GM12878 (cell line): ENCODE measurements around the gene DHX16. TPM values are rescaled to one million over a fixed set of nuclear protein-coding genes. Genes with fewer than 3 reads are reported as not detected.

Experiments used
- ASH2L ChIP-seq: fragments of 300-600, 200-600 bp; sonication (generic); IDR thresholded peaks from 2 replicates; pipeline ENCODE4 v1.6.1; 2017; ENCODE audit warnings: low read depth, mild to moderate bottlenecking, borderline replicate concordance
- BCLAF1 ChIP-seq: fragments of 450-650 bp; IDR thresholded peaks from 2 replicates; pipeline ENCODE4 v1.6.1; 2017; ENCODE audit warnings: antibody characterized with exemption, mild to moderate bottlenecking, moderate library complexity
- CREM ChIP-seq: IDR thresholded peaks from 2 replicates; pipeline ENCODE4 v1.6.1; 2014; ENCODE audit warnings: antibody characterized with exemption, low read depth
- CTCF ChIP-seq, 3 experiments: IDR thresholded peaks in 2 of 3; conservative IDR thresholded peaks in 1 of 3; 2 replicates each; pipeline ENCODE4 v1.5.1; 2011; ENCODE audit warnings: low read depth in 3 of 3, low read length in 3 of 3, mild to moderate bottlenecking in 3 of 3, control low read depth in 2 of 3, moderate library complexity in 2 of 3, inconsistent platforms in 1 of 3, mixed read lengths in 1 of 3; ENCODE audit not compliant: control insufficient read depth in 2 of 3, insufficient read depth in 1 of 3; ENCODE audit errors: extremely low read depth in 1 of 3
- EED ChIP-seq: sonication (generic); IDR thresholded peaks from 2 replicates; pipeline ENCODE4 v1.6.1; 2016; ENCODE audit warnings: antibody characterized with exemption, low read depth
- HDAC6 ChIP-seq: fragments of 200-600 bp; sonication (generic); IDR thresholded peaks from one replicate; pipeline ENCODE4 v1.8.0; 2017; ENCODE audit warnings: antibody characterized with exemption; ENCODE audit not compliant: unreplicated experiment
- HDGF ChIP-seq: fragments of 450-650 bp; IDR thresholded peaks from 2 replicates; pipeline ENCODE4 v1.6.1; 2016; ENCODE audit warnings: antibody characterized with exemption
- JUND ChIP-seq: IDR thresholded peaks from 2 replicates; pipeline ENCODE4 v1.6.1; 2012; ENCODE audit warnings: low read depth, mild to moderate bottlenecking, low read length, improper control_type of control experiment, moderate library complexity
- KLF5 ChIP-seq: fragments of 450-650 bp; IDR thresholded peaks from 2 replicates; pipeline ENCODE4 v1.6.1; 2014; ENCODE audit warnings: mild to moderate bottlenecking; ENCODE audit not compliant: partially characterized antibody
- NBN ChIP-seq: fragments of 450-650 bp; IDR thresholded peaks from 2 replicates; pipeline ENCODE4 v1.6.1; 2016
- NFIC ChIP-seq: IDR thresholded peaks from 2 replicates; pipeline ENCODE4 v1.6.1; 2012; ENCODE audit warnings: low read depth, mild to moderate bottlenecking, inconsistent platforms, low read length, moderate library complexity
- NFYA ChIP-seq: IDR thresholded peaks from 2 replicates; pipeline ENCODE4 v1.6.1; 2011; ENCODE audit warnings: low read depth, mild to moderate bottlenecking, low read length, improper control_type of control experiment, borderline replicate concordance
- NFYB ChIP-seq: IDR thresholded peaks from 2 replicates; pipeline ENCODE4 v1.6.1; 2011; ENCODE audit warnings: low read depth, mild to moderate bottlenecking, low read length, improper control_type of control experiment, moderate library complexity; ENCODE audit not compliant: insufficient read depth
- POLR2A ChIP-seq: IDR thresholded peaks from 2 replicates; pipeline ENCODE4 v1.6.1; 2011; ENCODE audit warnings: low read depth, mild to moderate bottlenecking, low read length
- RCOR1 ChIP-seq: conservative IDR thresholded peaks from 2 replicates; pipeline ENCODE4 v1.6.1; 2012; ENCODE audit warnings: low read depth, low read length, improper control_type of control experiment
- REST ChIP-seq: IDR thresholded peaks from 2 replicates; pipeline ENCODE4 v1.6.1; 2012; ENCODE audit warnings: mild to moderate bottlenecking, low read depth, low read length
- RUNX3 ChIP-seq: IDR thresholded peaks from 2 replicates; pipeline ENCODE4 v1.6.1; 2012; ENCODE audit warnings: low read length, inconsistent platforms
- SMARCA5 ChIP-seq: fragments of 450-650 bp; IDR thresholded peaks from 2 replicates; pipeline ENCODE4 v1.6.1; 2017; ENCODE audit warnings: mild to moderate bottlenecking
- SRF ChIP-seq, 2 experiments: IDR thresholded peaks; 2 replicates each; pipeline ENCODE4 v1.6.1; 2011; ENCODE audit warnings: low read depth in 2 of 2, low read length in 2 of 2, mild to moderate bottlenecking in 1 of 2, moderate library complexity in 1 of 2
- TCF7 ChIP-seq: IDR thresholded peaks from 2 replicates; pipeline ENCODE4 v1.6.1; 2014; ENCODE audit warnings: antibody characterized with exemption, borderline replicate concordance
- WRNIP1 ChIP-seq: IDR thresholded peaks from 2 replicates; pipeline ENCODE4 v1.6.1; 2011; ENCODE audit warnings: low read depth, low read length, improper control_type of control experiment, borderline replicate concordance
- ZZZ3 ChIP-seq: IDR thresholded peaks from 2 replicates; pipeline ENCODE4 v1.6.1; 2011; ENCODE audit warnings: low read depth; ENCODE audit not compliant: control insufficient read depth, insufficient read length
- polyA plus RNA-seq, 11 experiments: library from polyadenylated mRNA; depleted of rRNA in 4 of 11; unstranded in 6 of 11; stranded (reverse) in 5 of 11; fragments of >200 nt; fragmentation: Nextera tagmentation in 4 of 11; fragmentation: Illumina TruSeq in 1 of 11; extraction: Ambion mirVana in 4 of 11; extraction: Trizol in 1 of 11; gene quantifications; 1 replicate in 1 of 11; 2 replicates in 10 of 11; pipeline versions ENCODE4 v1.2.1 to v1.2.3, GENCODE V29; 2011 to 2016; ENCODE audit warnings: inconsistent platforms in 2 of 11, missing spikeins in 2 of 11, low read depth in 1 of 11
- total RNA-seq, 4 experiments: library from RNA; depleted of rRNA in 3 of 4; stranded (reverse); fragments of >200 nt in 3 of 4; fragmentation: Illumina TruSeq in 1 of 4; extraction: Trizol in 1 of 4; gene quantifications; 2 replicates each; pipeline versions ENCODE4 v1.2.1 to v1.2.3, GENCODE V29; 2013 to 2021

DHX16 gene
- total and polyA plus RNA-seq, 10 of the 15 experiments (the other 5 are each of a cell fraction or from before 2014, with no cell fraction given), result 10.1 to 41.4 (median 38.3) TPM

GRCh38 chr6:30686908-30687658 lies 14.3 kb upstream of the DHX16 start (continued):
- TF ChIP-seq NFYA, result no peak
- peak; percentile 97 for TF ChIP-seq NBN
- TF ChIP-seq NFIC, result no peak
- TF ChIP-seq WRNIP1, result no peak
- no peak for TF ChIP-seq HDAC6
- peak; percentile 97 for TF ChIP-seq HDGF
- TF ChIP-seq JUND, result no peak
- no peak for TF ChIP-seq SRF (IDR thresholded peaks at IDR 0.05; ENCODE audit: low read depth in 2 of 2, low read length in 2 of 2)
- peak; percentile 85 for TF ChIP-seq EED
- peak; percentile 67; the same call in 1 of the 2 replicates for TF ChIP-seq NFYB
- no peak for TF ChIP-seq TCF7
- peak; percentile 62 for TF ChIP-seq POLR2A
- no peak for TF ChIP-seq RCOR1
- no peak for TF ChIP-seq ZZZ3
- no peak for TF ChIP-seq CTCF (IDR thresholded peaks at IDR 0.05 in 2 of 3, conservative IDR thresholded peaks at IDR 0.05 in 1 of 3; ENCODE audit: control insufficient read depth in 2 of 3, extremely low read depth in 1 of 3, insufficient read depth in 1 of 3, low read depth in 3 of 3, low read length in 3 of 3)
- no peak for TF ChIP-seq RUNX3
- TF ChIP-seq CREM, result peak; percentile 76
- no peak for TF ChIP-seq ASH2L
- no peak for TF ChIP-seq KLF5
- peak; percentile 81; the same call in 1 of the 2 replicates for TF ChIP-seq SMARCA5
- no peak for TF ChIP-seq BCLAF1
- TF ChIP-seq REST, result no peak
